ENCODE measurements around the gene ZNF254. TPM values are rescaled to one million over a fixed set of nuclear protein-coding genes. Genes with fewer than 3 reads are reported as not detected.

Gene ZNF254
- total RNA-seq, 1 donor from 2014 or later, result 10.2 TPM

Other genes starting within 250 kb of the ZNF254 start
- 0.74 TPM for gene ZNF726, start 172.3 kb upstream of the ZNF254 start, total RNA-seq